Measurements from ENCODE around the gene NME9.

The NME9 gene

GRCh38 chr3:138310494-138310893, 19.2 kb downstream of the NME9 start:
- no peak for DNase-seq
- H3K9me3 ChIP-seq (replicated peaks; ENCODE audit: insufficient read depth, low read length), result no peaks in the 10 kb centered on the region; the same call in 1 of the 2 replicates
- H3F3A ChIP-seq (ENCODE audit: insufficient read depth, low read length), result no peaks in the 10 kb centered on the region
- H3K79me2 ChIP-seq (ENCODE audit: low read length), result no peaks in the 10 kb centered on the region
- no peaks in the 10 kb centered on the region for H3K36me3 ChIP-seq (replicated peaks; ENCODE audit: insufficient read depth, low read length)
- no peak overlapping the region for H3K4me3 ChIP-seq (ENCODE audit: low read length)
- H2AFZ ChIP-seq (ENCODE audit: low read length), result no peak overlapping the region
- no peaks in the 10 kb centered on the region for H3K4me1 ChIP-seq (ENCODE audit: low read length)
- TF ChIP-seq EZH2 (optimal IDR thresholded peaks at IDR 0.05; ENCODE audit: low read depth, low read length) (no peak), CTCF (IDR thresholded peaks at IDR 0.05; ENCODE audit: low read length) (no peak), EZH2phosphoT487 (IDR thresholded peaks at IDR 0.05; ENCODE audit: low read length) (no peak)
- no peak overlapping the region for H3K9ac ChIP-seq (ENCODE audit: low read length)
- no peaks in the 10 kb centered on the region for H4K20me1 ChIP-seq (ENCODE audit: insufficient read depth, low read length)
- no peaks in the 10 kb centered on the region for H3K9me2 ChIP-seq (replicated peaks; ENCODE audit: insufficient read depth, low read length)
- no peak overlapping the region for H3K27ac ChIP-seq (ENCODE audit: low read length)
- H3K4me2 ChIP-seq (ENCODE audit: low read depth, low read length), result no peak overlapping the region
- H3K27me3 ChIP-seq (replicated peaks; ENCODE audit: insufficient read depth, low read length), result no peaks in the 10 kb centered on the region

GRCh38 chr3:138308783-138309182, 20.9 kb downstream of the NME9 start:
- no peak overlapping the region for H2AFZ ChIP-seq (ENCODE audit: low read length)
- no peaks in the 10 kb centered on the region; the same call in 1 of the 2 replicates for H3K9me3 ChIP-seq (replicated peaks; ENCODE audit: insufficient read depth, low read length)

GRCh38 chr3:138307899-138308298, 21.8 kb downstream of the NME9 start:
- Histone ChIP-seq H3K9me3 (replicated peaks; ENCODE audit: insufficient read depth, low read length) (no peaks in the 10 kb centered on the region; the same call in 1 of the 2 replicates), H3K4me2 (ENCODE audit: low read depth, low read length) (no peak overlapping the region), H3K36me3 (replicated peaks; ENCODE audit: insufficient read depth, low read length) (no peaks in the 10 kb centered on the region), H2AFZ (ENCODE audit: low read length) (no peak overlapping the region), H4K20me1 (ENCODE audit: insufficient read depth, low read length) (no peaks in the 10 kb centered on the region), H3K4me3 (ENCODE audit: low read length) (no peak overlapping the region), H3K27ac (ENCODE audit: low read length) (no peak overlapping the region), H3K9ac (ENCODE audit: low read length) (no peak overlapping the region), H3K27me3 (replicated peaks; ENCODE audit: insufficient read depth, low read length) (no peaks in the 10 kb centered on the region), H3K79me2 (ENCODE audit: low read length) (no peaks in the 10 kb centered on the region), H3F3A (ENCODE audit: insufficient read depth, low read length) (no peaks in the 10 kb centered on the region), H3K9me2 (replicated peaks; ENCODE audit: insufficient read depth, low read length) (no peaks in the 10 kb centered on the region), H3K4me1 (ENCODE audit: low read length) (no peaks in the 10 kb centered on the region)
- no peak for TF ChIP-seq EZH2phosphoT487 (IDR thresholded peaks at IDR 0.05; ENCODE audit: low read length)
- no peak for TF ChIP-seq EZH2 (optimal IDR thresholded peaks at IDR 0.05; ENCODE audit: low read depth, low read length)
- no peak for TF ChIP-seq CTCF (IDR thresholded peaks at IDR 0.05; ENCODE audit: low read length)
- no peak for DNase-seq

More at GRCh38 chr3:138308783-138309182, 20.9 kb downstream of the NME9 start:
- no peak overlapping the region for H3K4me2 ChIP-seq (ENCODE audit: low read depth, low read length)
- DNase-seq, result no peak
- TF ChIP-seq CTCF (IDR thresholded peaks at IDR 0.05; ENCODE audit: low read length) (no peak), EZH2phosphoT487 (IDR thresholded peaks at IDR 0.05; ENCODE audit: low read length) (no peak), EZH2 (optimal IDR thresholded peaks at IDR 0.05; ENCODE audit: low read depth, low read length) (no peak)
- no peaks in the 10 kb centered on the region for H3K79me2 ChIP-seq (ENCODE audit: low read length)
- H4K20me1 ChIP-seq (ENCODE audit: insufficient read depth, low read length), result no peaks in the 10 kb centered on the region
- no peaks in the 10 kb centered on the region for H3K36me3 ChIP-seq (replicated peaks; ENCODE audit: insufficient read depth, low read length)
- no peaks in the 10 kb centered on the region for H3F3A ChIP-seq (ENCODE audit: insufficient read depth, low read length)
- no peaks in the 10 kb centered on the region for H3K9me2 ChIP-seq (replicated peaks; ENCODE audit: insufficient read depth, low read length)
- no peak overlapping the region for H3K27ac ChIP-seq (ENCODE audit: low read length)
- H3K27me3 ChIP-seq (replicated peaks; ENCODE audit: insufficient read depth, low read length), result no peaks in the 10 kb centered on the region
- H3K4me3 ChIP-seq (ENCODE audit: low read length), result no peak overlapping the region
- H3K4me1 ChIP-seq (ENCODE audit: low read length), result no peaks in the 10 kb centered on the region
- H3K9ac ChIP-seq (ENCODE audit: low read length), result no peak overlapping the region

Data from MM.1S (cell line).